Osteoblast (primary cell): ENCODE data around the gene RFXAP. TPM values are rescaled to one million over a fixed set of nuclear protein-coding genes. Genes with fewer than 3 reads are reported as not detected.

Experiments used
- DNase-seq: peaks from one replicate; pipeline ENCODE4 v3.0.0; 2011; ENCODE audit warnings: low spot score, mixed read lengths; ENCODE audit not compliant: insufficient read length; ENCODE audit errors: missing footprints
- H2AFZ ChIP-seq: 2 replicates; pipeline ENCODE4 v1.6.0; 2011; ENCODE audit warnings: mild to moderate bottlenecking, low read length
- H3K27ac ChIP-seq: 2 replicates; pipeline ENCODE4 v1.5.1; 2011; ENCODE audit warnings: mild to moderate bottlenecking, low read depth, low read length, moderate library complexity
- H3K27me3 ChIP-seq: 2 replicates; pipeline ENCODE4 v1.6.0; 2012; ENCODE audit warnings: mild to moderate bottlenecking, control low read depth, inconsistent platforms, low read length, moderate library complexity; ENCODE audit not compliant: insufficient read depth
- H3K36me3 ChIP-seq: 2 replicates; pipeline ENCODE4 v1.5.1; 2011; ENCODE audit warnings: mild to moderate bottlenecking, low read length, control low read depth, moderate library complexity; ENCODE audit not compliant: insufficient read depth
- H3K4me1 ChIP-seq: 2 replicates; pipeline ENCODE4 v1.5.1; 2011; ENCODE audit warnings: mild to moderate bottlenecking, low read length, control low read depth, moderate library complexity; ENCODE audit not compliant: insufficient read depth
- H3K4me2 ChIP-seq: 2 replicates; pipeline ENCODE4 v1.6.0; 2011; ENCODE audit warnings: mild to moderate bottlenecking, low read length; ENCODE audit not compliant: insufficient read depth
- H3K4me3 ChIP-seq: fragments of 200-600 bp; sonication (generic); 3 replicates; pipeline ENCODE4 v1.5.1; 2012; ENCODE audit warnings: mild to moderate bottlenecking, low read length, inconsistent platforms; ENCODE audit not compliant: insufficient read depth
- H3K79me2 ChIP-seq: 2 replicates; pipeline ENCODE4 v1.6.0; 2012; ENCODE audit warnings: mild to moderate bottlenecking, low read length, control low read depth, inconsistent platforms; ENCODE audit not compliant: insufficient read depth
- H3K9me3 ChIP-seq: 2 replicates; pipeline ENCODE4 v1.5.1; 2011; ENCODE audit warnings: low read depth, low read length, control low read depth
- H4K20me1 ChIP-seq: 2 replicates; pipeline ENCODE4 v1.6.0; 2012; ENCODE audit warnings: mild to moderate bottlenecking, low read length, control low read depth; ENCODE audit not compliant: insufficient read depth
- CTCF ChIP-seq: IDR thresholded peaks from 2 replicates; pipeline ENCODE4 v1.5.1; 2011; ENCODE audit warnings: mild to moderate bottlenecking, low read depth, low read length, moderate library complexity; ENCODE audit errors: extremely low read depth
- total RNA-seq: library from RNA; depleted of rRNA; stranded (reverse); fragments of >200 nt; gene quantifications from 2 replicates; pipeline ENCODE4 v1.2.3, GENCODE V29; 2012

Gene RFXAP
- total RNA-seq, 1 donor = 2.9 TPM

- H3K36me3 ChIP-seq = no peaks in the 10 kb centered on the region
- no peak overlapping the region for H3K4me3 ChIP-seq
- H3K27me3 ChIP-seq = no peaks in the 10 kb centered on the region
- H3K27ac ChIP-seq = no peak overlapping the region
- DNase-seq = no peak
- no peaks in the 10 kb centered on the region for H4K20me1 ChIP-seq
- no peaks in the 10 kb centered on the region for H3K9me3 ChIP-seq
- no peak overlapping the region for H3K4me2 ChIP-seq
- no peaks in the 10 kb centered on the region for H3K4me1 ChIP-seq
- TF ChIP-seq CTCF = no peak
- H2AFZ ChIP-seq = no peak overlapping the region
- H3K79me2 ChIP-seq = no peaks in the 10 kb centered on the region
Observed at GRCh38 chr13:36840718-36841250, 21.8 kb downstream of the RFXAP start.

- TF ChIP-seq CTCF = no peak
- H3K9me3 ChIP-seq = no peaks in the 10 kb centered on the region
- no peaks in the 10 kb centered on the region for H3K36me3 ChIP-seq
- no peak overlapping the region for H3K4me3 ChIP-seq
- H4K20me1 ChIP-seq = no peaks in the 10 kb centered on the region
- H2AFZ ChIP-seq = no peak overlapping the region
- no peaks in the 10 kb centered on the region for H3K4me1 ChIP-seq
- DNase-seq = peak; percentile 75
- H3K4me2 ChIP-seq = no peak overlapping the region
- H3K27me3 ChIP-seq = no peaks in the 10 kb centered on the region
- no peaks in the 10 kb centered on the region for H3K79me2 ChIP-seq
- no peak overlapping the region for H3K27ac ChIP-seq
Observed at GRCh38 chr13:36841391-36841790, 22.4 kb downstream of the RFXAP start.

- H3K27me3 ChIP-seq = no peaks in the 10 kb centered on the region
- H3K4me1 ChIP-seq = no peaks in the 10 kb centered on the region
- H3K79me2 ChIP-seq = no peaks in the 10 kb centered on the region
- H3K36me3 ChIP-seq = peaks cover 4% of the 10 kb centered on the region
- no peaks in the 10 kb centered on the region for H4K20me1 ChIP-seq
- H3K27ac ChIP-seq = no peak overlapping the region
- no peak overlapping the region for H2AFZ ChIP-seq
- H3K9me3 ChIP-seq = no peaks in the 10 kb centered on the region
- no peak overlapping the region for H3K4me2 ChIP-seq
- no peak for DNase-seq
- H3K4me3 ChIP-seq = no peak overlapping the region
- no peak for TF ChIP-seq CTCF
Observed at GRCh38 chr13:36847606-36848005, 28.6 kb downstream of the RFXAP start.

- Histone ChIP-seq H3K4me1 (no peaks in the 10 kb centered on the region), H3K27me3 (no peaks in the 10 kb centered on the region), H3K9me3 (no peaks in the 10 kb centered on the region), H3K4me3 (no peak overlapping the region), H4K20me1 (no peaks in the 10 kb centered on the region), H3K36me3 (peaks cover 6% of the 10 kb centered on the region), H3K79me2 (no peaks in the 10 kb centered on the region), H2AFZ (no peak overlapping the region), H3K27ac (no peak overlapping the region), H3K4me2 (no peak overlapping the region)
- no peak for DNase-seq
- TF ChIP-seq CTCF = peak; percentile 50
Observed at GRCh38 chr13:36848199-36848982, 29.4 kb downstream of the RFXAP start.
